Neuronal stem cell (in vitro differentiated cells): ENCODE measurements around the gene GDAP2.

ENCODE experiments used
- DNase-seq: peaks from one replicate; pipeline ENCODE4 v3.0.0-alpha.2; 2013; ENCODE audit warnings: low spot score
- H2AFZ ChIP-seq: one replicate; pipeline ENCODE4 v1.6.1; 2013; ENCODE audit warnings: mild to moderate bottlenecking, low read length, inconsistent platforms
- H2AK5ac ChIP-seq: 2 replicates; pipeline ENCODE4 v1.6.1; 2013; ENCODE audit warnings: low read depth, mild to moderate bottlenecking, inconsistent platforms, low read length, moderate library complexity, mixed read lengths
- H2BK120ac ChIP-seq: 2 replicates; pipeline ENCODE4 v1.6.1; 2013; ENCODE audit warnings: low read depth, mild to moderate bottlenecking, inconsistent platforms, low read length, moderate library complexity, mixed read lengths
- H2BK12ac ChIP-seq: one replicate; pipeline ENCODE4 v1.6.1; 2013; ENCODE audit warnings: low read length, inconsistent platforms
- H2BK15ac ChIP-seq: 2 replicates; pipeline ENCODE4 v1.6.1; 2013; ENCODE audit warnings: mild to moderate bottlenecking, low read length, inconsistent platforms, mixed read lengths
- H2BK5ac ChIP-seq: one replicate; pipeline ENCODE4 v1.6.1; 2013; ENCODE audit warnings: inconsistent platforms, mild to moderate bottlenecking, low read length, moderate library complexity
- H3K14ac ChIP-seq: one replicate; pipeline ENCODE4 v1.6.1; 2013; ENCODE audit warnings: low read length, inconsistent platforms
- H3K18ac ChIP-seq: 2 replicates; pipeline ENCODE4 v1.6.1; 2013; ENCODE audit warnings: low read length, inconsistent platforms
- H3K23ac ChIP-seq: 2 replicates; pipeline ENCODE4 v1.6.1; 2013; ENCODE audit warnings: low read depth, mild to moderate bottlenecking, mixed read lengths, low read length, inconsistent platforms; ENCODE audit not compliant: poor library complexity
- H3K27ac ChIP-seq: replicated peaks from 3 replicates; pipeline ENCODE4 v1.5.1; 2013; ENCODE audit warnings: low read length, inconsistent platforms
- H3K27me3 ChIP-seq, 3 experiments: 2 replicates each; pipeline ENCODE4 v1.6.1; 2013; ENCODE audit warnings: low read length in 3 of 3, mild to moderate bottlenecking in 2 of 3, inconsistent platforms in 1 of 3, low read depth in 1 of 3, mixed read lengths in 1 of 3, moderate library complexity in 1 of 3; ENCODE audit not compliant: control insufficient read depth in 3 of 3, insufficient read depth in 3 of 3
- H3K36me3 ChIP-seq, 2 donors: replicated peaks in 1 of 2; 2 replicates each; pipeline ENCODE4 v1.6.1; 2013; ENCODE audit warnings: low read length in 2 of 2; ENCODE audit not compliant: control insufficient read depth in 2 of 2, insufficient read depth in 2 of 2
- H3K4ac ChIP-seq: 2 replicates; pipeline ENCODE4 v1.6.1; 2013; ENCODE audit warnings: inconsistent platforms, mild to moderate bottlenecking, low read length, moderate library complexity
- H3K4me1 ChIP-seq, 2 donors: 1 replicate in 1 of 2; 2 replicates in 1 of 2; pipeline ENCODE4 v1.6.1; 2013; ENCODE audit warnings: low read length in 2 of 2, low read depth in 1 of 2; ENCODE audit not compliant: control insufficient read depth in 2 of 2, insufficient read depth in 1 of 2
- H3K4me2 ChIP-seq: one replicate; pipeline ENCODE4 v1.6.1; 2013; ENCODE audit warnings: mild to moderate bottlenecking, low read length, inconsistent platforms; ENCODE audit not compliant: insufficient read depth, poor library complexity, severe bottlenecking
- H3K4me3 ChIP-seq, 2 donors: 2 replicates each; pipeline ENCODE4 v1.5.1; 2013; ENCODE audit warnings: low read length in 2 of 2, mild to moderate bottlenecking in 2 of 2, inconsistent platforms in 1 of 2, moderate library complexity in 1 of 2
- H3K79me1 ChIP-seq: one replicate; pipeline ENCODE4 v1.6.1; 2013; ENCODE audit warnings: low read depth, mild to moderate bottlenecking, inconsistent platforms, low read length, moderate library complexity
- H3K9ac ChIP-seq: one replicate; pipeline ENCODE4 v1.6.1; 2013; ENCODE audit warnings: mild to moderate bottlenecking, low read depth, low read length, inconsistent platforms; ENCODE audit not compliant: poor library complexity
- H3K9me3 ChIP-seq, 2 donors: replicated peaks in 1 of 2; 2 replicates each; pipeline versions ENCODE3 to v1.6.1; 2013; ENCODE audit warnings: low read length in 2 of 2, mild to moderate bottlenecking in 2 of 2, inconsistent platforms in 1 of 2, low read depth in 1 of 2, mixed read lengths in 1 of 2, moderate library complexity in 1 of 2; ENCODE audit not compliant: control insufficient read depth in 2 of 2, insufficient read depth in 1 of 2
- H4K8ac ChIP-seq: one replicate; pipeline ENCODE4 v1.6.1; 2013; ENCODE audit warnings: low read depth, mild to moderate bottlenecking, inconsistent platforms, low read length, moderate library complexity
- H4K91ac ChIP-seq: one replicate; pipeline ENCODE4 v1.6.1; 2013; ENCODE audit warnings: low read length, low read depth, mild to moderate bottlenecking, inconsistent platforms; ENCODE audit not compliant: poor library complexity
- whole genome bisulfite sequencing, 2 donors: extraction: QIAGEN DNeasy Blood & Tissue Kit; methylation state at CpG; one replicate each; pipeline ENCODE4 v1.1.7; 2013; ENCODE audit warnings: missing lambda C conversion rate in 2 of 2, mixed read lengths in 1 of 2; ENCODE audit not compliant: insufficient read length in 2 of 2, insufficient replicate concordance in 1 of 2; ENCODE audit errors: extremely low coverage in 2 of 2; 5-methylcytosine and 5-hydroxymethylcytosine counted together

GDAP2 gene

GRCh38 chr1:117877823-117878222, 51.6 kb downstream of the GDAP2 start:
- Histone ChIP-seq H2AK5ac (no peak overlapping the region), H3K36me3 (peaks cover 8 to 77% of the 10 kb centered on the region in 2 donors), H3K27ac (no peak overlapping the region), H2BK120ac (no peak overlapping the region), H3K79me1 (peaks cover 1% of the 10 kb centered on the region), H2BK12ac (no peak overlapping the region), H4K8ac (no peak overlapping the region), H3K4ac (no peak overlapping the region), H3K23ac (no peak overlapping the region), H2BK5ac (no peak overlapping the region), H2AFZ (no peak overlapping the region), H3K27me3 (no peaks in the 10 kb centered on the region), H3K4me3 (no peak overlapping the region), H2BK15ac (no peak overlapping the region), H3K14ac (no peak overlapping the region), H4K91ac (no peak overlapping the region), H3K9me3 (peaks cover 2 to 4% of the 10 kb centered on the region in 2 donors), H3K4me2 (no peak overlapping the region), H3K9ac (no peak overlapping the region), H3K18ac (no peak overlapping the region), H3K4me1 (no peaks in the 10 kb centered on the region)
- DNase-seq: no peak
- no CpG with 5 or more reads among the region's 1 CpG for WGBS, 2 donors

- Histone ChIP-seq H3K4ac (no peak overlapping the region), H3K23ac (no peak overlapping the region), H2AK5ac (no peak overlapping the region), H3K27ac (no peak overlapping the region), H2AFZ (no peak overlapping the region), H2BK5ac (no peak overlapping the region), H3K36me3 (peaks cover 7 to 72% of the 10 kb centered on the region in 2 donors), H3K18ac (no peak overlapping the region), H3K14ac (no peak overlapping the region), H3K79me1 (peaks cover 1% of the 10 kb centered on the region), H2BK15ac (no peak overlapping the region), H4K91ac (no peak overlapping the region), H2BK12ac (no peak overlapping the region), H3K4me3 (no peak overlapping the region), H4K8ac (no peak overlapping the region), H3K9me3 (peaks cover 4 to 7% of the 10 kb centered on the region in 2 donors), H2BK120ac (no peak overlapping the region), H3K9ac (no peak overlapping the region), H3K4me1 (no peaks in the 10 kb centered on the region), H3K27me3 (no peaks in the 10 kb centered on the region), H3K4me2 (no peak overlapping the region)
- DNase-seq: no peak
Measured at GRCh38 chr1:117871013-117871412, 58.4 kb downstream of the GDAP2 start.

GRCh38 chr1:117861694-117862093, 67.7 kb downstream of the GDAP2 start:
- no peak overlapping the region for H2BK12ac ChIP-seq
- no peak overlapping the region for H3K4ac ChIP-seq
- no CpG with 5 or more reads among the region's 2 CpGs for WGBS, 2 donors
- H3K9ac ChIP-seq: no peak overlapping the region
- H3K36me3 ChIP-seq: peaks cover 0 to 39% of the 10 kb centered on the region in 2 donors
- H3K4me1 ChIP-seq: no peaks in the 10 kb centered on the region
- no peak overlapping the region for H3K27ac ChIP-seq
- no peak overlapping the region for H4K8ac ChIP-seq
- H2BK120ac ChIP-seq: no peak overlapping the region
- H3K27me3 ChIP-seq: no peaks in the 10 kb centered on the region
- H3K14ac ChIP-seq: no peak overlapping the region
- H2AK5ac ChIP-seq: no peak overlapping the region
- no peak overlapping the region for H2BK15ac ChIP-seq
- H3K18ac ChIP-seq: no peak overlapping the region
- H2BK5ac ChIP-seq: no peak overlapping the region
- H3K4me3 ChIP-seq: no peak overlapping the region
- no peak overlapping the region for H4K91ac ChIP-seq
- peaks cover 2 to 3% of the 10 kb centered on the region in 2 donors for H3K9me3 ChIP-seq
- H3K23ac ChIP-seq: no peak overlapping the region
- no peak overlapping the region for H2AFZ ChIP-seq
- H3K79me1 ChIP-seq: no peaks in the 10 kb centered on the region
- no peak for DNase-seq
- no peak overlapping the region for H3K4me2 ChIP-seq

GRCh38 chr1:117860896-117861610, 68.4 kb downstream of the GDAP2 start:
- no peak overlapping the region for H3K23ac ChIP-seq
- H4K91ac ChIP-seq: no peak overlapping the region
- H3K27me3 ChIP-seq: no peaks in the 10 kb centered on the region
- no peak overlapping the region for H2BK5ac ChIP-seq
- H2BK120ac ChIP-seq: no peak overlapping the region
- no peak overlapping the region for H3K4me3 ChIP-seq
- H3K9ac ChIP-seq: no peak overlapping the region
- peaks cover 0 to under 1% of the 10 kb centered on the region in 2 donors for H3K9me3 ChIP-seq
- H2BK12ac ChIP-seq: no peak overlapping the region
- H2AFZ ChIP-seq: no peak overlapping the region
- H3K18ac ChIP-seq: no peak overlapping the region
- no peak for DNase-seq
- no peak overlapping the region for H2AK5ac ChIP-seq
- no peaks in the 10 kb centered on the region for H3K79me1 ChIP-seq
- H3K4me1 ChIP-seq: no peaks in the 10 kb centered on the region
- no peak overlapping the region for H2BK15ac ChIP-seq
- WGBS, 2 donors: no CpG with 5 or more reads among the region's 2 CpGs
- no peak overlapping the region for H3K14ac ChIP-seq
- H3K4me2 ChIP-seq: no peak overlapping the region
- H4K8ac ChIP-seq: no peak overlapping the region
- H3K36me3 ChIP-seq: peaks cover 0 to 34% of the 10 kb centered on the region in 2 donors
- no peak overlapping the region for H3K4ac ChIP-seq
- no peak overlapping the region for H3K27ac ChIP-seq
